ENCODE measurements around the gene RUNX1.

- peak; percentile 87 to 97 (median 92) for TF ChIP-seq CTCF (IDR thresholded peaks at IDR 0.05)
- TF ChIP-seq POLR2A (IDR thresholded peaks at IDR 0.05): peak; percentile 25
- no peak for TF ChIP-seq POLR2AphosphoS5 (IDR thresholded peaks at IDR 0.05)
These were observed 159.2 kb downstream of the RUNX1 start for GRCh38 chr21:34889676-34890469.
